ENCODE results near the gene IL4I1. TPM values are rescaled to one million over a fixed set of nuclear protein-coding genes. Genes with fewer than 3 reads are reported as not detected.

The IL4I1 gene
- total RNA-seq, 4 donors from 2014 or later = 0.15 to 1.1 TPM; not detected in 2

DNA sequence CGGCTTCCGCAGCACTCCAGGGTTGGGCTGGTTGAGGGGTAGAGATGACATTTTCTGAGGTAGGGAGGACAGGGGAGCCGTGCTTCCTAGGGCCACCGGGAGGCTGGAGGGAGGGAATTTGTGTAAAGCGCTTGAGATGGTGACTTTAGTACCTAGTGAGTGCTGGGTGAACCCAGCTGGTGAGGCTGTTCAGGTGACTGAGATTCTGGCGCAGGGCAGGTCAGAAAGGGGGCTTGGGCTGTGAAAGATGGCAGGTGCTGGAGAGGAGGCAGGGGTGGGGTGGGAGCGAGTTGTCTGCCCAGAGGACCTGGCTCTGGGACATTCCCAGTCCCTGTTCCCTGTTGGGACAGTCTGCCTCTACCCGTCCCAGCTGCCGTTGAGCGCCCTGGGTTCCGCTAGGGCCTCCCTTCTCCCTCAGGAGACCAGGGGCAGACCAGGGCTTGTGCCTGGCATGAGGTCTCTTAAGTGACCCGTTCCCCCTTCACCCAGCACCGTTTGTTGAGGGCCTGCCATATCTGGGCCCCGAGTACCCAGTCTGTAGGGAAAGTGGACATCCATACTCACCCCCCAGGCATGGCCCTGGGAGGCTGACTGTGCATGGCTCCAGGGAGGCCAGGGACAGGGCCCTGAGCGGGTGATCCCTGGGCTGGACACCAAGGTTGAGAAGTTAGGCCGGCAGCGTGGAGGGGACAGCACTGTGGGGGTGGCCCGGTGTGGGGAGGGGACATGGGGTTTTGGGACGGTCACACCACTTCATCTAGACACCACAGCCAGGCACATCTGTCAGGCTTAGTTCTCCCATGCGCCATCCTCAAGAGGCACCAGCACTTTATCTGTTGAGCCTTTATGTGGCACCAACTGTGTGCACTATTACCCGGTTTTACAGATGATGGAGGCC, 40.8 kb downstream of the IL4I1 start:
- intact Hi-C loops (cut with DNase I; ENCODE audit: low total_unique reads) = no loop called here
- no peak overlapping the region for H3K4me3 ChIP-seq

DNA sequence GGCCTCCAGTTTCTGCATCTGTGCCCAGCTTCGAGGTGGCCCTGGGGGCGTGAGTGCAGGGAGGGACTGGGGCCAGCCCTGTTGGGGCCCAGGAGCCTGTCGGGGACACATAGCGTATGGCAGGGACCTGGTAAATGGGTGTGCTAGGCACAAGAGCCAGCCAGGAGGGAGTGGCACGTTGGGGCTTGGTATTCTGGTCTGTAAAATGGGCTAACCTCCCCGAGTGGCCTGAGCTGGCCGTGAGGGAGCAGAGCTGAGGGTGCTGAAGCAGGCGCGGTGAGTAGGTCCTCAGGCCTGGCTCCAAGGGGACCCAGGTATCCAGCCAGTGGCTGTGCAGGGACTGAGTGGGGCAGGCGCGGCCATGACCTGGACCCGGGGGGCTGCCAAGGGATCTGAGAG, 41.4 kb downstream of the IL4I1 start:
- TF ChIP-seq, protein P1, sequence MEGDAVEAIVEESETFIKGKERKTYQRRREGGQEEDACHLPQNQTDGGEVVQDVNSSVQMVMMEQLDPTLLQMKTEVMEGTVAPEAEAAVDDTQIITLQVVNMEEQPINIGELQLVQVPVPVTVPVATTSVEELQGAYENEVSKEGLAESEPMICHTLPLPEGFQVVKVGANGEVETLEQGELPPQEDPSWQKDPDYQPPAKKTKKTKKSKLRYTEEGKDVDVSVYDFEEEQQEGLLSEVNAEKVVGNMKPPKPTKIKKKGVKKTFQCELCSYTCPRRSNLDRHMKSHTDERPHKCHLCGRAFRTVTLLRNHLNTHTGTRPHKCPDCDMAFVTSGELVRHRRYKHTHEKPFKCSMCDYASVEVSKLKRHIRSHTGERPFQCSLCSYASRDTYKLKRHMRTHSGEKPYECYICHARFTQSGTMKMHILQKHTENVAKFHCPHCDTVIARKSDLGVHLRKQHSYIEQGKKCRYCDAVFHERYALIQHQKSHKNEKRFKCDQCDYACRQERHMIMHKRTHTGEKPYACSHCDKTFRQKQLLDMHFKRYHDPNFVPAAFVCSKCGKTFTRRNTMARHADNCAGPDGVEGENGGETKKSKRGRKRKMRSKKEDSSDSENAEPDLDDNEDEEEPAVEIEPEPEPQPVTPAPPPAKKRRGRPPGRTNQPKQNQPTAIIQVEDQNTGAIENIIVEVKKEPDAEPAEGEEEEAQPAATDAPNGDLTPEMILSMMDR (IDR thresholded peaks at IDR 0.05 in 4 of 5, conservative IDR thresholded peaks at IDR 0.05 in 1 of 5) = no peak
- no peak for TF ChIP-seq POLR2A (IDR thresholded peaks at IDR 0.05)
- peaks cover 0 to 39% of the 10 kb centered on the region in 2 donors for H3K36me3 ChIP-seq
- no peaks in the 10 kb centered on the region for H3K9me3 ChIP-seq
- DNase-seq (no peak), ATAC-seq (no peak)
- peak overlapping the region in 3 of 4 donors; percentile 8 to 43 (median 23) for H3K27ac ChIP-seq
- H3K4me1 ChIP-seq = peaks cover 16 to 24% of the 10 kb centered on the region in 2 donors
- intact Hi-C loops (cut with DNase I; ENCODE audit: low total_unique reads) = no loop called here
- no peak overlapping the region for H3K4me3 ChIP-seq
- no peaks in the 10 kb centered on the region for H3K27me3 ChIP-seq
- in situ Hi-C loops (cut with MboI; ENCODE audit: low sequenced_read_pairs in 4 of 4) = no loop called here

More for the DNA sequence above, 40.8 kb downstream of the IL4I1 start:
- DNase-seq (no peak), ATAC-seq (no peak)
- H3K27ac ChIP-seq = peak overlapping the region in 3 of 4 donors; percentile 1 to 43 (median 8)
- peaks cover 16 to 24% of the 10 kb centered on the region in 2 donors for H3K4me1 ChIP-seq
- in situ Hi-C loops (cut with MboI; ENCODE audit: low sequenced_read_pairs in 4 of 4) = no loop called here
- H3K36me3 ChIP-seq = peaks cover 0 to 46% of the 10 kb centered on the region in 2 donors
- no peak for TF ChIP-seq POLR2A (IDR thresholded peaks at IDR 0.05)
- TF ChIP-seq, protein P1 (IDR thresholded peaks at IDR 0.05 in 4 of 5, conservative IDR thresholded peaks at IDR 0.05 in 1 of 5) = no peak
- H3K27me3 ChIP-seq = no peaks in the 10 kb centered on the region
- no peaks in the 10 kb centered on the region for H3K9me3 ChIP-seq

- no peaks in the 10 kb centered on the region for H3K9me3 ChIP-seq
- peaks cover 21 to 29% of the 10 kb centered on the region in 2 donors for H3K4me1 ChIP-seq
- ATAC-seq = no peak
- no peak for DNase-seq
- in situ Hi-C loops (cut with MboI; ENCODE audit: low sequenced_read_pairs in 4 of 4) = no loop called here
- intact Hi-C loops (cut with DNase I; ENCODE audit: low total_unique reads) = no loop called here
- H3K4me3 ChIP-seq = no peak overlapping the region
- peak overlapping the region in 2 of 4 donors; percentile 23 to 55 for H3K27ac ChIP-seq
- no peak for TF ChIP-seq POLR2A (IDR thresholded peaks at IDR 0.05)
- TF ChIP-seq, protein P1 (IDR thresholded peaks at IDR 0.05 in 4 of 5, conservative IDR thresholded peaks at IDR 0.05 in 1 of 5) = no peak
- no peaks in the 10 kb centered on the region for H3K27me3 ChIP-seq
- H3K36me3 ChIP-seq = peaks cover 0 to 33% of the 10 kb centered on the region in 2 donors
Observed at GRCh38 chr19:49854378-49855263, 42.1 kb downstream of the IL4I1 start.

GRCh38 chr19:49853852-49854377, 42.8 kb downstream of the IL4I1 start:
- peaks cover 24 to 29% of the 10 kb centered on the region in 2 donors for H3K4me1 ChIP-seq
- DNase-seq (no peak), ATAC-seq (no peak)
- in situ Hi-C loops (cut with MboI; ENCODE audit: low sequenced_read_pairs in 4 of 4) (no loop called here), intact Hi-C loops (cut with DNase I; ENCODE audit: low total_unique reads) (no loop called here)
- no peaks in the 10 kb centered on the region for H3K9me3 ChIP-seq
- H3K36me3 ChIP-seq = peaks cover 0 to 30% of the 10 kb centered on the region in 2 donors
- H3K4me3 ChIP-seq = no peak overlapping the region
- no peak for TF ChIP-seq POLR2A (IDR thresholded peaks at IDR 0.05)
- TF ChIP-seq, protein P1 (IDR thresholded peaks at IDR 0.05 in 4 of 5, conservative IDR thresholded peaks at IDR 0.05 in 1 of 5) = no peak
- H3K27me3 ChIP-seq = no peaks in the 10 kb centered on the region
- peak overlapping the region in 3 of 4 donors; percentile 32 to 55 (median 48) for H3K27ac ChIP-seq
